Measurements from ENCODE around the gene ZNF470.

The ZNF470 gene

GRCh38 chr19:56567274-56568120 is at the start of gene ZNF470:
TSS of gene ZNF470 (plus strand) at chr19:56567468. CDS start at chr19:56570312, 2,844 bp downstream.
- peak; percentile 60 for DNase-seq (ENCODE audit: low read depth, low spot score)

DNA sequence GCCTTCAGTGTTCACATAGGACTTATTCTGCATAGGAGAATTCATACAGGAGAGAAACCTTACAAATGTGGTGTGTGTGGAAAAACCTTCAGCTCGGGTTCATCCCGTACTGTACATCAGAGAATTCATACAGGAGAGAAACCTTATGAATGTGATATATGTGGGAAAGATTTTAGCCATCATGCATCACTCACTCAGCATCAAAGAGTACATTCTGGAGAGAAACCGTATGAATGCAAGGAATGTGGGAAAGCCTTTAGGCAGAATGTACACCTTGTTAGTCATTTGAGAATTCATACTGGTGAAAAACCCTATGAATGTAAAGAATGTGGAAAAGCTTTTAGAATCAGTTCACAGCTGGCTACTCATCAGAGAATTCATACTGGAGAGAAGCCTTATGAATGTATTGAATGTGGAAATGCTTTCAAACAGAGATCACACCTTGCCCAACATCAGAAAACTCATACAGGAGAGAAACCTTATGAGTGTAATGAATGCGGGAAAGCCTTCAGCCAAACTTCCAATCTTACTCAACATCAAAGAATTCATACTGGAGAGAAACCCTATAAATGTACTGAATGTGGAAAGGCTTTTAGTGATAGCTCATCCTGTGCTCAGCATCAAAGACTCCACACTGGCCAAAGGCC is 41.9 kb upstream of the ZNF470 start:
- DNase-seq (ENCODE audit: low read depth, low spot score): no peak

GRCh38 chr19:56537442-56537841 is 29.8 kb upstream of the ZNF470 start:
- no peak for DNase-seq (ENCODE audit: low read depth, low spot score)

DNA sequence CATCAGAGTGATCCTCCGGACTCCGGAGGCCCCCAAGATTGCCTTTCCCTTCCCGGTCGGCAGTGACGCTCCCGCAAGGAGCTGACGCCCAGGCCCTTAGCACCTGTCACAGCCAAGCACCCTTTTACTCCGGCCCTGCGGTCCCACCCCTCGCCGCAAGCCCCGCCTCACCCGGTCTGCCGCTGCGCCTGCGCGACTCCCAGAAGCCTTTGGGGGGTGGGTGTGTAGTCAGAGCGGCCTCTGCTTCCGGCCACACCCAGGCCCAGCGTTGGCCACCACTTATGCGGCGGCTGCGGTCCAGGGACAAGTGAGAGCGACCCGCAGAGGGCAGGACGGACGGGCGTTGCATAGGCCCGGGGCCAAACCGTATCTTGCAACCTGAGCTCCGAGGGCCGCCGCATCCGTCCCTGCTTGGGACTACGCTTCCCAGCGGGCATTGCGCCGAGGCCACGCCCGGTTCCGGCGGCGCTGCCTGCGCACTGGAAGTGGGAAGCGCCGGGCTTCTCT is 29.0 kb upstream of the ZNF470 start:
- DNase-seq (ENCODE audit: low read depth, low spot score): peak; percentile 77

- DNase-seq (ENCODE audit: low read depth, low spot score): no peak
These were observed 28.5 kb upstream of the ZNF470 start, which contains the start of gene ZFP28 for GRCh38 chr19:56538761-56539263. TSS of gene ZFP28 (plus strand) at chr19:56538948. CDS start at chr19:56539019, 71 bp downstream.

DNA sequence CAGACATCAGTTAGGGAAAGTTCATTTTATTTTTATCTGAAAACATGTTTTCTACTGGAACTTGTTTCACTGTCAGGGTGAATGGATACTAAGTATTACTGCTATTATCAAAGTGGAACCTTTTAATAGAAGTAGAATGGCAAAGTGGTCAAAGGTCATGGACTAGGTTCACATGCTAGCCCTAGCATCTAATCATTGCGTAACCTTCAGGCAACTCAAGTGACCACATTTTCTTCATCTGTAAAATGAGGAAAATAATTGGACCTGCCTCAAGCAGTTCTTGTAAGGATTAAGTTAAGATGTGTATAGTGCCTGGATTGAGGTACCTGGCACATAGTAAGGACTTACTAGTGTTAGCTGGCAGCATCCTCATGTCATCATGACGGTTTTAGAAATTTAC is 23.5 kb upstream of the ZNF470 start:
- DNase-seq (ENCODE audit: low read depth, low spot score): no peak

GRCh38 chr19:56547535-56547934 is 19.7 kb upstream of the ZNF470 start:
- DNase-seq (ENCODE audit: low read depth, low spot score): no peak

- DNase-seq (ENCODE audit: low read depth, low spot score): no peak
These were observed 12.9 kb upstream of the ZNF470 start for GRCh38 chr19:56554272-56554869.

DNA sequence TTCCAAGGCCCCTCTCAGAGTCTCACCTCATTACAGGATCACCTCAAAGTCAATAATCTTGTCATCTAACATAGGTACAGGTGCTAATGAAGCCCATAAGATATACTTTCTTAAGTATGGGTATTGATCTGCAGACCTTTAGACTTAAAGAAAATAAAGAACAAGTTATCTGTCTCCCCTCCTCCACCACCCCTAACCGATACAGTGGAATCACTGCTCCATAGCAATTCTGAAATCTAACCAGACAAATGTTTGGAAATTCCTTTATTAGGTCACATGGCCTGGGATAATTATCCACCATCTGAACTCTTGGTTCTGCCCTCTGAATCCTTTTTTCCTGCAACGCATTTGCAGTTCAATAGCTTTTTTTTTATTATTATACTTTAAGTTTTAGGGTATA is 4.5 kb upstream of the ZNF470 start:
- no peak for DNase-seq (ENCODE audit: low read depth, low spot score)

DNA sequence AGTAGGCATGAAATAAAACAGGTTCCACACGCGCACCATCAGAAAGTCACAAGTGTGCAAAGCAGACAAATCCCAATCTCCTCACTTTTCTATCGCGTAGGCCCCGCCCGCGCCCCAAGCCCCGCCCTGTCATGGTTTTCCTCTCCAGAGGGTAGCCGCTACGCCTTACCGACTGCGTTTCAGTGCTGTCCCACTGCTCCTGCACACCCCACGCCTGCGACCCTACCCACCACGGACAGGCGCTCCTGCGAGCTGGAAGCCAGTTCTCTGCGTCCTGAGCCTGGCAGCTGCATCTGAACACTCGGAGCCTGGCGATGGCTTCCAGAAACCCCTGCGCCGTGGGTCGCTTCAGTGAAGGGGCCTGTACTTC is 379 bp upstream of the ZNF470 start:
- peak; percentile 1 for DNase-seq (ENCODE audit: low read depth, low spot score)

GRCh38 chr19:56572589-56572988 is 5.3 kb downstream of the ZNF470 start:
- DNase-seq (ENCODE audit: low read depth, low spot score): no peak

DNA sequence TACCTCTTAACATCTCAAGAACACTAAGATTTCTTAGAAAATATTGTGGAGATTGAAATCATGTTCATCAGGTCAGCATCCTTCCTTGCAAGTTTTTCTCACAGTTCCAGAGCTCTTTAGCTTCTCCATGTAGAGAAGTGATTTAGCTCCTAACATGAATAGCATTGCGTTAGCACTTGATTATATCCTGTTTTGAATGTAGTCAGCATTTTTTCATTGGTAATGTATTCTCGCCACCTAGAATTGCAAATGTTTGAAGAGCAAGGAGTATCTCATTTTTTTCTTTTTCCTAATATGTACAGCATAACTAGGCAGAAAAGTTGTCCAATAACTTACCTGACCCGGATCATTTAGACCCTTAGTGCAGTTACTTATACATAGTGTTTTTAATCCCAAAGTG is 6.6 kb downstream of the ZNF470 start:
- DNase-seq (ENCODE audit: low read depth, low spot score): no peak

DNA sequence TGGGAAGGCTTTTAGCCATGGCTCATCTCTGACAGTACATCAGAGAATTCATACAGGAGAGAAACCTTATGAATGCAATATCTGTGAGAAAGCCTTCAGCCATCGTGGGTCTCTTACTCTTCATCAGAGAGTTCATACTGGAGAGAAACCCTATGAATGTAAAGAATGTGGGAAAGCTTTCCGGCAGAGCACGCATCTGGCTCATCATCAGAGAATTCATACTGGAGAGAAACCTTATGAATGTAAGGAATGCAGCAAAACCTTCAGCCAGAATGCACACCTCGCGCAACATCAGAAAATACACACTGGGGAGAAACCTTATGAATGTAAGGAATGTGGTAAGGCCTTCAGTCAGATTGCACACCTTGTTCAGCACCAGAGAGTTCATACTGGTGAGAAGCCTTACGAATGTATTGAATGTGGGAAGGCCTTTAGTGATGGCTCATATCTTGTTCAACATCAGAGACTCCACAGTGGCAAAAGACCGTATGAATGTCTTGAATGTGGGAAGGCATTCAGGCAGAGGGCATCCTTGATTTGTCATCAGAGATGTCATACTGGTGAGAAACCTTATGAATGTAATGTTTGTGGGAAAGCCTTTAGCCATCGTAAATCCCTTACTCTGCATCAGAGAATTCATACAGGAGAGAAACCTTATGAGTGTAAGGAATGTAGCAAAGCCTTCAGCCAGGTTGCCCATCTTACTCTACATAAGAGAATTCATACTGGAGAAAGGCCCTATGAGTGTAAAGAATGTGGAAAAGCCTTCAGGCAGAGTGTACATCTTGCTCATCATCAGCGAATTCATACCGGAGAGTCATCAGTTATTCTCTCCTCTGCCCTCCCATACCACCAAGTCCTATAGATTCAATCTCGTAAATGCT is 10.7 kb downstream of the ZNF470 start:
- DNase-seq (ENCODE audit: low read depth, low spot score): no peak

DNA sequence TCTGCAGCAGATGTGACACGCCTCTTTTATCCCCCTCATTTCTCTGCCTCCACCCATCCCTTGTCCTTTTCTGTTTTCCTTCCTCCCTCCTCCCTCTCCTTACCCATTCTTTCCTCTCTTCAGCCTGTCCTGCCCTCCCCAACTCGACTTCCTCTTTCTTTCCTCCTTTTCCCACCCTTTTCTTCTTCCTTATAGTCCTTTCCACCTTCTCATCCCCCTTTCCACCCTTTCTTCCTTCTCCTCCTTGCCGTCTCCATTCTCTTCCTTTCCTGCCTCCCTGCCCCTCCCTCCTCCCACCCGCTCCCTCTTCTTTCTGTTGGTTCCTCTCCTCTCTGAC is 27.1 kb downstream of the ZNF470 start:
- no peak for DNase-seq (ENCODE audit: low read depth, low spot score)

DNA sequence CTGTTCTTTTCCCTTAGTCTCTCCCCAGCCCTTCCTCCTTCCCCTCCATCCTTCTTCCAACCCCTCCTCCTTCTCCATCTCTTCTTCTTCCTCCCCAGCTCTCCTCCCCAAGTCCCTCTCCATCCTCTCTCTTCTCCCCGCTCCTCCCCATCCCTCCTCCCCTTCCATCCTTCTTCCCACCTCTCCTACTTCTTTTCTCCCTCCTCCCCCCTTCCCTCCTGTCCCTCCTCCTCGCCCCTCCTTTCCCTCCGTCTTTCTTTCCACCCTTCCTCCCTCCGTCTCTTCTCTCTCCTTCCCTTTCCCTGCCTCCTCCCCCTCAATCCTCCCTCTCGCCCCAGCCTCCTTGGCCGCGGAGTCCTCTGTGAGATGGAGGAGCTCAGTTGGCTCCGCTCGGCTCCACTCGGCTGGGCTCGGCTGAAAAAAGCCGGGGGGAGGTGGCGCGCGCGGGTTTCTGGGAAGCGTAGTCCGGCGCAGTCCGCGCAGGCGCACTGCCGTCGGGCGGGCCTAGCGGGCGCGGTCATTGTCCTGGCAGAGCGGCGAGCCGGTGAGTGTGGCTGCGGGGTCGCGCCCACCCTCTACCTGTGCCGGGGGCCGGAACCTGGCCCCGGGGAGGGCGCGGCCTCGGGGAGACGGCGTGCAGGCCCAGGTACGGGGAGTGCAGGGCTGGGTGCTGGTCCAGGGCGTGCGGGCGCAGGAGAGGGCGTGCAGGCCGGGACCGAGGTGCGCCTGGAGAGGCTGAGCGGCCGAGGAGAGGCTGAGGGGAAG is 27.7 kb downstream of the ZNF470 start, which contains the start of gene ZNF71:
Gene ZNF71, plus strand, starts transcription at position 520 of the 765 bp plus-strand sequence. CDS start 6,257 bp downstream, outside the sequence.
- peak; percentile 64 for DNase-seq (ENCODE audit: low read depth, low spot score)

- DNase-seq (ENCODE audit: low read depth, low spot score): no peak
These were observed 28.3 kb downstream of the ZNF470 start for GRCh38 chr19:56595548-56595899.

- no peak for DNase-seq (ENCODE audit: low read depth, low spot score)
These were observed 29.4 kb downstream of the ZNF470 start for GRCh38 chr19:56596676-56597075.

GRCh38 chr19:56597696-56598095 is 30.4 kb downstream of the ZNF470 start:
- DNase-seq (ENCODE audit: low read depth, low spot score): no peak

- DNase-seq (ENCODE audit: low read depth, low spot score): no peak
These were observed 34.1 kb downstream of the ZNF470 start for GRCh38 chr19:56601375-56601774.

GRCh38 chr19:56603829-56604228 is 36.6 kb downstream of the ZNF470 start:
- no peak for DNase-seq (ENCODE audit: low read depth, low spot score)
